ENCODE results near the gene KIF5C. TPM values are rescaled to one million over a fixed set of nuclear protein-coding genes. Genes with fewer than 3 reads are reported as not detected.
A peak's percentile ranks its signal among the peaks of the same experiment; 100 is the strongest.

The KIF5C gene
- total RNA-seq, 1 experiment from 2014 or later: 1.6 TPM

- intact Hi-C loops (cut with micrococcal nuclease; ENCODE audit: unreplicated experiment): loop anchor here (1.0 to 2.0 kb wide), 2 partner anchors 349 to 1052 kb away; no protein-coding TSS in a partner anchor
- no peaks in the 10 kb centered on the region for H3K36me3 ChIP-seq (ENCODE audit: control insufficient read depth, insufficient read depth, low read length)
Measured at GRCh38 chr2:148989882-148990493, 115.0 kb downstream of the KIF5C start.

GRCh38 chr2:148990968-148991367 is 115.9 kb downstream of the KIF5C start:
- Histone ChIP-seq H3K9me3 (ENCODE audit: control insufficient read depth, insufficient read depth, low read depth, low read length) (no peaks in the 10 kb centered on the region), H3K36me3 (ENCODE audit: control insufficient read depth, insufficient read depth, low read length) (no peaks in the 10 kb centered on the region), H3K27ac (ENCODE audit: low read length) (no peak overlapping the region), H3K4me1 (ENCODE audit: control insufficient read depth, insufficient read depth, low read length) (no peaks in the 10 kb centered on the region), H3K27me3 (ENCODE audit: control insufficient read depth, insufficient read depth, low read length) (no peaks in the 10 kb centered on the region), H3K4me3 (ENCODE audit: low read depth in 2 of 2, low read length in 2 of 2) (no peak overlapping the region)
- no TSS peak for BruUV-seq (replicated peaks)
- ChIA-PET CTCF (no interaction called here), POLR2A (no interaction called here)
- no peak for TF ChIP-seq REST (IDR thresholded peaks at IDR 0.05; ENCODE audit: insufficient read depth in 1 of 2, low read depth in 2 of 2, low read length in 1 of 2)
- no peak for TF ChIP-seq POLR2AphosphoS5 (IDR thresholded peaks at IDR 0.05; ENCODE audit: low read depth, low read length)
- TF ChIP-seq TCF7L2 (IDR thresholded peaks at IDR 0.05; ENCODE audit: low read depth, low read length): no peak
- TF ChIP-seq SIN3A (IDR thresholded peaks at IDR 0.05; ENCODE audit: borderline replicate concordance, insufficient read depth, low read depth, low read length): no peak
- no peak for TF ChIP-seq CTCF (IDR thresholded peaks at IDR 0.05)
- ATAC-seq (no peak), DNase-seq (ENCODE audit: low read depth, low spot score) (no peak)
- intact Hi-C loops (cut with micrococcal nuclease; ENCODE audit: unreplicated experiment) (loop anchor here (1.0 to 2.0 kb wide), 2 partner anchors 350 to 1053 kb away; no protein-coding TSS in a partner anchor), in situ Hi-C loops (cut with HindIII; ENCODE audit: low pct_unique_long_range_greater_than_20kb, low sequenced_read_pairs) (no loop called here)

More at GRCh38 chr2:148989882-148990493, 115.0 kb downstream of the KIF5C start:
- ChIA-PET POLR2A (no interaction called here), CTCF (interaction anchor here (0.7 kb wide), 1 partner anchor 969 kb away, joined by 11 read pairs; the partner anchor contains the start of genes MBD5 and ORC4)
- DNase-seq (ENCODE audit: low read depth, low spot score) (peak; percentile 41), ATAC-seq (peak; percentile 94)
- H3K9me3 ChIP-seq (ENCODE audit: control insufficient read depth, insufficient read depth, low read depth, low read length): no peaks in the 10 kb centered on the region
- no peaks in the 10 kb centered on the region for H3K4me1 ChIP-seq (ENCODE audit: control insufficient read depth, insufficient read depth, low read length)
- no TSS peak for BruUV-seq (replicated peaks)
- TF ChIP-seq REST (IDR thresholded peaks at IDR 0.05; ENCODE audit: insufficient read depth in 1 of 2, low read depth in 2 of 2, low read length in 1 of 2) (no peak), SIN3A (IDR thresholded peaks at IDR 0.05; ENCODE audit: borderline replicate concordance, insufficient read depth, low read depth, low read length) (no peak), CTCF (IDR thresholded peaks at IDR 0.05) (peak; percentile 77), POLR2AphosphoS5 (IDR thresholded peaks at IDR 0.05; ENCODE audit: low read depth, low read length) (no peak), TCF7L2 (IDR thresholded peaks at IDR 0.05; ENCODE audit: low read depth, low read length) (no peak)
- H3K27ac ChIP-seq (ENCODE audit: low read length): no peak overlapping the region
- in situ Hi-C loops (cut with HindIII; ENCODE audit: low pct_unique_long_range_greater_than_20kb, low sequenced_read_pairs): no loop called here
- no peaks in the 10 kb centered on the region for H3K27me3 ChIP-seq (ENCODE audit: control insufficient read depth, insufficient read depth, low read length)
- H3K4me3 ChIP-seq (ENCODE audit: low read depth in 2 of 2, low read length in 2 of 2): no peak overlapping the region

Measured in Panc1 (cell line).